Uterus (tissue), 2 donors: Measurements from ENCODE around the gene RECQL5.
"Not testable (repeated sequence)": the region's sequence is repeated elsewhere in the genome, so short reads cannot be mapped to it uniquely, and the experiment has no call there.

ENCODE experiments used
- POLR2A ChIP-seq, 2 donors: fragments of 450-650 bp; IDR thresholded peaks; one replicate each; pipeline ENCODE4 v1.6.1; 2016; ENCODE audit warnings: antibody characterized with exemption in 2 of 2, mild to moderate bottlenecking in 1 of 2, moderate library complexity in 1 of 2
- TF ChIP-seq, protein P1 (sequence below), 4 experiments: fragments of 200-600 bp in 2 of 4; fragments of 450-650 bp in 2 of 4; sonication (generic) in 2 of 4; IDR thresholded peaks; one replicate each; pipeline ENCODE4 v1.5.1; 2016 to 2019; ENCODE audit warnings: antibody characterized with exemption in 4 of 4, mild to moderate bottlenecking in 2 of 4, moderate library complexity in 1 of 4

DNA sequence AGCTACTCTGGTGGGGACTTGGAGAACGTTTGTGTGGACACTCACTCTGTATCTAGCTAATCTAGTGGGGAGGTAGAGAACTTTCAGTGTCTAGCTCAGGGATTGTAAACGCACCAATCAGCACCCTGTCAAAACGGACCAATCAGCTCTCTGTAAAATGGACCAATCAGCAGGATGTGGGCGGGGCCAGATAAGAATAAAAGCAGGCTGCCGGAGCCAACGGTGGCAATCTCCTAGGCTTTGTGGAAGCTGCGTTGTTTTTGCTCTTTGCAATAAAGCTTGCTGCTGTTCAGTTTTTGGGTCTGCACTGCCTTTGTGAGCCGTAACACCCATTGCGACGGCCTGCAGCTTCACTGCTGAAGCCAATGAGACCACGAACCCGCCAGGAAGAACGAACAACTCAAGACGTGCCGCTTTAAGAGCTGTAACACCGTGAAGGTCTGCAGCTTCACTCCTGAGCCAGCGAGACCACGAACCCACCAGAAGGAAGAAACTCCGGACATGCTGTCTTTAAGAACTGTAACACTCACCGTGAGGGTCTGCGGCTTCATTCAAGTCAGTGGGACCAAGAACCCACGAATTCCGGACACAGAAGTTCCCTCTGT is 85.7 kb downstream of the RECQL5 start:
- TF ChIP-seq, protein P1, sequence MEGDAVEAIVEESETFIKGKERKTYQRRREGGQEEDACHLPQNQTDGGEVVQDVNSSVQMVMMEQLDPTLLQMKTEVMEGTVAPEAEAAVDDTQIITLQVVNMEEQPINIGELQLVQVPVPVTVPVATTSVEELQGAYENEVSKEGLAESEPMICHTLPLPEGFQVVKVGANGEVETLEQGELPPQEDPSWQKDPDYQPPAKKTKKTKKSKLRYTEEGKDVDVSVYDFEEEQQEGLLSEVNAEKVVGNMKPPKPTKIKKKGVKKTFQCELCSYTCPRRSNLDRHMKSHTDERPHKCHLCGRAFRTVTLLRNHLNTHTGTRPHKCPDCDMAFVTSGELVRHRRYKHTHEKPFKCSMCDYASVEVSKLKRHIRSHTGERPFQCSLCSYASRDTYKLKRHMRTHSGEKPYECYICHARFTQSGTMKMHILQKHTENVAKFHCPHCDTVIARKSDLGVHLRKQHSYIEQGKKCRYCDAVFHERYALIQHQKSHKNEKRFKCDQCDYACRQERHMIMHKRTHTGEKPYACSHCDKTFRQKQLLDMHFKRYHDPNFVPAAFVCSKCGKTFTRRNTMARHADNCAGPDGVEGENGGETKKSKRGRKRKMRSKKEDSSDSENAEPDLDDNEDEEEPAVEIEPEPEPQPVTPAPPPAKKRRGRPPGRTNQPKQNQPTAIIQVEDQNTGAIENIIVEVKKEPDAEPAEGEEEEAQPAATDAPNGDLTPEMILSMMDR (IDR thresholded peaks at IDR 0.05) = not testable (repeated sequence)
- not testable (repeated sequence) for TF ChIP-seq POLR2A (IDR thresholded peaks at IDR 0.05)
